ENCODE measurements around the gene OR2T10. TPM values are rescaled to one million over a fixed set of nuclear protein-coding genes. Genes with fewer than 3 reads are reported as not detected.
"Not testable (repeated sequence)": the region's sequence is repeated elsewhere in the genome, so short reads cannot be mapped to it uniquely, and the experiment has no call there.

The OR2T10 gene
- total RNA-seq, 2 donors from 2014 or later = not detected

- Histone ChIP-seq H3K27ac (no peak overlapping the region), H3K4me1 (replicated peaks) (no peaks in the 10 kb centered on the region), H3K4me3 (no peak overlapping the region), H3K36me3 (no peaks in the 10 kb centered on the region), H3K9me3 (no peaks in the 10 kb centered on the region), H3K27me3 (replicated peaks; ENCODE audit: insufficient read depth) (no peaks in the 10 kb centered on the region)
- TF ChIP-seq, protein P1, sequence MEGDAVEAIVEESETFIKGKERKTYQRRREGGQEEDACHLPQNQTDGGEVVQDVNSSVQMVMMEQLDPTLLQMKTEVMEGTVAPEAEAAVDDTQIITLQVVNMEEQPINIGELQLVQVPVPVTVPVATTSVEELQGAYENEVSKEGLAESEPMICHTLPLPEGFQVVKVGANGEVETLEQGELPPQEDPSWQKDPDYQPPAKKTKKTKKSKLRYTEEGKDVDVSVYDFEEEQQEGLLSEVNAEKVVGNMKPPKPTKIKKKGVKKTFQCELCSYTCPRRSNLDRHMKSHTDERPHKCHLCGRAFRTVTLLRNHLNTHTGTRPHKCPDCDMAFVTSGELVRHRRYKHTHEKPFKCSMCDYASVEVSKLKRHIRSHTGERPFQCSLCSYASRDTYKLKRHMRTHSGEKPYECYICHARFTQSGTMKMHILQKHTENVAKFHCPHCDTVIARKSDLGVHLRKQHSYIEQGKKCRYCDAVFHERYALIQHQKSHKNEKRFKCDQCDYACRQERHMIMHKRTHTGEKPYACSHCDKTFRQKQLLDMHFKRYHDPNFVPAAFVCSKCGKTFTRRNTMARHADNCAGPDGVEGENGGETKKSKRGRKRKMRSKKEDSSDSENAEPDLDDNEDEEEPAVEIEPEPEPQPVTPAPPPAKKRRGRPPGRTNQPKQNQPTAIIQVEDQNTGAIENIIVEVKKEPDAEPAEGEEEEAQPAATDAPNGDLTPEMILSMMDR (IDR thresholded peaks at IDR 0.05) = no peak
- TF ChIP-seq POLR2AphosphoS5 (IDR thresholded peaks at IDR 0.05) = no peak
- TF ChIP-seq POLR2A (IDR thresholded peaks at IDR 0.05) = no peak
- intact Hi-C loops (cut with DNase I) = no loop called here
- 85% methylated on average over 9 of the region's 9 CpGs for WGBS
- DNase-seq (ENCODE audit: low spot score) = no peak
Measured at GRCh38 chr1:248576260-248576980, 21.1 kb downstream of the OR2T10 start.

DNA sequence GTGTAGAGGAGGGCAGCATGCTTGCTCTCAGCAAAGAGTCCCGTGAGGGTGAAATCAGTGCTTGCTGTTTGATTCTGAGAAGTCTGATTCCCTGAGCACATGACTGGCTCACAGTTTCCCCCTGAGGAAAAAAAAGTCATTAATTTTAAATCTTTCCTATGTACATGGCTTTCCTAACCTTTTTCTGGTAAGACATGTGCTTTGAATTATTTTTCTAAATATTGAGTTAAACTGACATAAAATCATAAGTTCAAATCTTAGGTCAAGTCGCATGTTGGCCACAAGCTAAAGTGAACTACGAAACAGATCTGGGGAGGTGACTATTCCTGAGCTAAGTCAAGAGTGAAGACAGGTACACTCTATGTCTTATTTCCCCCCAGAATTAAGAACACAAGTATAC, 22.8 kb downstream of the OR2T10 start, which contains the start of gene OR2T34:
OR2T34 (minus strand) TSS at position 101 of the 400 bp plus-strand sequence; CDS start at position 101, 0 bp downstream.
- H3K27me3 ChIP-seq (replicated peaks; ENCODE audit: insufficient read depth); H3K36me3 ChIP-seq; H3K27ac ChIP-seq; H3K4me1 ChIP-seq (replicated peaks); H3K4me3 ChIP-seq; DNase-seq (ENCODE audit: low spot score); H3K9me3 ChIP-seq; intact Hi-C loops (cut with DNase I): not testable (repeated sequence)
- 89% methylated on average over 3 of the region's 3 CpGs for WGBS

GRCh38 chr1:248573856-248574255, 23.6 kb downstream of the OR2T10 start:
- intact Hi-C loops (cut with DNase I); DNase-seq (ENCODE audit: low spot score); H3K9me3 ChIP-seq; H3K4me1 ChIP-seq (replicated peaks); H3K36me3 ChIP-seq; H3K4me3 ChIP-seq; H3K27me3 ChIP-seq (replicated peaks; ENCODE audit: insufficient read depth); H3K27ac ChIP-seq: not testable (repeated sequence)
- WGBS = 83% methylated on average over 5 of the region's 8 CpGs

- DNase-seq (ENCODE audit: low spot score); intact Hi-C loops (cut with DNase I); H3K9me3 ChIP-seq; H3K4me1 ChIP-seq (replicated peaks); H3K4me3 ChIP-seq; H3K36me3 ChIP-seq; H3K27me3 ChIP-seq (replicated peaks; ENCODE audit: insufficient read depth); H3K27ac ChIP-seq: not testable (repeated sequence)
- no CpG with 5 or more reads among the region's 1 CpG for WGBS
Measured at GRCh38 chr1:248572049-248572448, 25.5 kb downstream of the OR2T10 start.

- H3K27me3 ChIP-seq (replicated peaks; ENCODE audit: insufficient read depth); H3K36me3 ChIP-seq; DNase-seq (ENCODE audit: low spot score); H3K4me1 ChIP-seq (replicated peaks); intact Hi-C loops (cut with DNase I); H3K27ac ChIP-seq; H3K4me3 ChIP-seq; H3K9me3 ChIP-seq: not testable (repeated sequence)
- 25% methylated on average over 3 of the region's 3 CpGs for WGBS
Measured at GRCh38 chr1:248570811-248571210, 26.7 kb downstream of the OR2T10 start.

- intact Hi-C loops (cut with DNase I); H3K9me3 ChIP-seq: not testable (repeated sequence)
Measured at GRCh38 chr1:248569049-248569448, 28.5 kb downstream of the OR2T10 start.

GRCh38 chr1:248565530-248566373, 31.7 kb downstream of the OR2T10 start:
- H3K4me1 ChIP-seq (replicated peaks); H3K27ac ChIP-seq; H3K36me3 ChIP-seq; DNase-seq (ENCODE audit: low spot score); intact Hi-C loops (cut with DNase I); H3K9me3 ChIP-seq; H3K4me3 ChIP-seq; H3K27me3 ChIP-seq (replicated peaks; ENCODE audit: insufficient read depth): not testable (repeated sequence)
- WGBS = 65% methylated on average over 11 of the region's 11 CpGs

More at GRCh38 chr1:248569049-248569448, 28.5 kb downstream of the OR2T10 start:
- 17% methylated on average over 2 of the region's 2 CpGs for WGBS
- not testable (repeated sequence) for DNase-seq (ENCODE audit: low spot score); H3K27me3 ChIP-seq (replicated peaks; ENCODE audit: insufficient read depth); H3K4me1 ChIP-seq (replicated peaks); H3K4me3 ChIP-seq; H3K36me3 ChIP-seq; H3K27ac ChIP-seq

GRCh38 chr1:248562672-248563071, 34.8 kb downstream of the OR2T10 start, which contains the start of gene OR2T29:
Gene OR2T29, minus strand, starts transcription at chr1:248562772. Its CDS starts 3,281 bp downstream, at chr1:248559491.
- DNase-seq (ENCODE audit: low spot score); H3K36me3 ChIP-seq; H3K27me3 ChIP-seq (replicated peaks; ENCODE audit: insufficient read depth); H3K27ac ChIP-seq; intact Hi-C loops (cut with DNase I); H3K9me3 ChIP-seq; H3K4me3 ChIP-seq; H3K4me1 ChIP-seq (replicated peaks): not testable (repeated sequence)
- 88% methylated on average over 3 of the region's 3 CpGs for WGBS

DNA sequence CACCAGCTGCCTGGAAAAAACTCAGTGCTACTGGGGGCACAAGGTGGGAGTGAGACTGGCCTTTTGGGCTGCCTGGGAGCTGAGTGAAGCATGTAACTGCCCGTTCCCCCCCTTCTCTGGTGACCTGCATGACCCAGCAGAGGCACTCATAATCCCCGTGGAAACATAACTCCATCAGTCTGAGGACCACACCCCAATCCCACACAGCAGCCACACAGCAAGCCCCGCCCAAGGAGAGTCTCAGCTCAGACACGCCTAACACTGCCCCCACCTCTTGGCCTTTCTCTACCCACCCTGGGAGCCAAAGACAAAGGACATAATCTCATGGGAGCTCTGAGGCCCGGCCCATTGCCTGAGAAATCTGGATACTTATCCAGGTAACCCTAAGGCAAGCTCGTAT, 46.5 kb downstream of the OR2T10 start:
- H3K4me3 ChIP-seq; H3K27me3 ChIP-seq (replicated peaks; ENCODE audit: insufficient read depth); H3K36me3 ChIP-seq; intact Hi-C loops (cut with DNase I); DNase-seq (ENCODE audit: low spot score); H3K4me1 ChIP-seq (replicated peaks); H3K9me3 ChIP-seq; H3K27ac ChIP-seq: not testable (repeated sequence)
- no CpG with 5 or more reads among the region's 6 CpGs for WGBS

- H3K36me3 ChIP-seq; H3K4me1 ChIP-seq (replicated peaks); H3K27ac ChIP-seq; intact Hi-C loops (cut with DNase I); H3K4me3 ChIP-seq; H3K27me3 ChIP-seq (replicated peaks; ENCODE audit: insufficient read depth); H3K9me3 ChIP-seq; DNase-seq (ENCODE audit: low spot score): not testable (repeated sequence)
- no CpG with 5 or more reads among the region's 2 CpGs for WGBS
Measured at GRCh38 chr1:248547383-248547782, 50.1 kb downstream of the OR2T10 start.

Measured in prostate gland (tissue), 2 donors.